Keratinocyte (primary cell): ENCODE measurements around the gene PSAP. TPM values are rescaled to one million over a fixed set of nuclear protein-coding genes. Genes with fewer than 3 reads are reported as not detected.

Experiments used
- DNase-seq: peaks from one replicate; pipeline ENCODE4 v3.0.0-alpha.2; 2011; ENCODE audit warnings: low read depth, missing footprints, low spot score
- FAIRE-seq: peaks from 2 replicates; lab custom pipeline; 2011; peaks lifted over from hg19 to GRCh38; lab: Jason Lieb, UNC
- H2AFZ ChIP-seq: 2 replicates; pipeline ENCODE4 v1.6.0; 2012; ENCODE audit warnings: low read length, control low read depth, inconsistent platforms; ENCODE audit not compliant: control insufficient read depth
- H3K27ac ChIP-seq: 2 replicates; pipeline ENCODE4 v1.5.1; 2011; ENCODE audit warnings: low read length; ENCODE audit not compliant: control insufficient read depth, insufficient read depth
- H3K27me3 ChIP-seq: 3 replicates; pipeline ENCODE4 v1.6.0; 2011; ENCODE audit warnings: low read length; ENCODE audit not compliant: control insufficient read depth, insufficient read depth; ENCODE audit errors: extremely low read depth
- H3K36me3 ChIP-seq, 2 experiments: 2 replicates in 1 of 2; 3 replicates in 1 of 2; pipeline ENCODE4 v1.5.1; 2011; ENCODE audit warnings: low read length in 2 of 2, mild to moderate bottlenecking in 1 of 2; ENCODE audit not compliant: control insufficient read depth in 2 of 2, insufficient read depth in 2 of 2; ENCODE audit errors: extremely low read depth in 1 of 2
- H3K4me1 ChIP-seq: 3 replicates; pipeline ENCODE4 v1.5.1; 2011; ENCODE audit warnings: low read length; ENCODE audit not compliant: control insufficient read depth, insufficient read depth; ENCODE audit errors: extremely low read depth
- H3K4me2 ChIP-seq: 3 replicates; pipeline ENCODE4 v1.6.0; 2011; ENCODE audit warnings: low read depth, low read length; ENCODE audit not compliant: control insufficient read depth, insufficient read depth; ENCODE audit errors: extremely low read depth
- H3K4me3 ChIP-seq, 3 experiments: fragments of 200-600 bp in 1 of 3; sonication (generic) in 1 of 3; 2 replicates in 2 of 3; 3 replicates in 1 of 3; pipeline ENCODE4 v1.5.1; 2011 to 2016; ENCODE audit warnings: low read length in 3 of 3, mild to moderate bottlenecking in 3 of 3, control low read depth in 2 of 3, inconsistent platforms in 1 of 3, low read depth in 1 of 3, mixed read lengths in 1 of 3, mixed run types in 1 of 3, moderate library complexity in 1 of 3; ENCODE audit not compliant: control insufficient read depth in 2 of 3, insufficient read depth in 2 of 3; ENCODE audit errors: extremely low read depth in 1 of 3
- H3K79me2 ChIP-seq: 2 replicates; pipeline ENCODE4 v1.6.0; 2012; ENCODE audit warnings: low read length; ENCODE audit not compliant: control insufficient read depth, insufficient read depth
- H3K9ac ChIP-seq: 3 replicates; pipeline ENCODE4 v1.6.0; 2011; ENCODE audit warnings: low read length; ENCODE audit not compliant: control insufficient read depth, insufficient read depth; ENCODE audit errors: extremely low read depth
- H3K9me1 ChIP-seq: 3 replicates; pipeline ENCODE4 v1.6.0; 2011; ENCODE audit warnings: low read length; ENCODE audit not compliant: control insufficient read depth, insufficient read depth; ENCODE audit errors: extremely low read depth
- H3K9me3 ChIP-seq: 2 replicates; pipeline ENCODE4 v1.5.1; 2012; ENCODE audit warnings: low read depth, low read length; ENCODE audit not compliant: control insufficient read depth
- H4K20me1 ChIP-seq: 3 replicates; pipeline ENCODE4 v1.6.0; 2011; ENCODE audit warnings: low read length; ENCODE audit not compliant: control insufficient read depth, insufficient read depth; ENCODE audit errors: extremely low read depth
- EZH2 ChIP-seq: IDR thresholded peaks from one replicate; pipeline ENCODE4 v1.6.1; 2012; ENCODE audit warnings: inconsistent platforms, mild to moderate bottlenecking, low read length, moderate library complexity
- dilution Hi-C: fragments of 300-500 bp; cut with MboI; formaldehyde crosslinking; loops from one replicate; pipeline ENCODE4 v1.7.0; 2020; ENCODE audit warnings: low sequenced_read_pairs; ENCODE audit not compliant: extremely low pct_ligation_motif_present
- polyA plus RNA-seq, 5 experiments: library from polyadenylated mRNA; depleted of rRNA in 3 of 5; stranded (reverse) in 3 of 5; stranded (forward) in 1 of 5; unstranded in 1 of 5; fragments of >200 nt; gene quantifications; 1 replicate in 1 of 5; 2 replicates in 3 of 5; 3 replicates in 1 of 5; pipeline versions ENCODE4 v1.2.1 to v1.2.3, GENCODE V29; 2011 to 2012; ENCODE audit warnings: missing spikeins in 2 of 5, low read depth in 1 of 5, low replicate concordance in 1 of 5
- TF ChIP-seq, protein P1 (sequence below), 3 experiments: IDR thresholded peaks in 1 of 3; conservative IDR thresholded peaks in 1 of 3; optimal IDR thresholded peaks in 1 of 3; 2 replicates in 2 of 3; 3 replicates in 1 of 3; pipeline versions ENCODE3 to v1.5.1; 2011; ENCODE audit warnings: low read length in 3 of 3, mild to moderate bottlenecking in 3 of 3, moderate library complexity in 2 of 3, control low read depth in 1 of 3, inconsistent platforms in 1 of 3; ENCODE audit not compliant: insufficient read depth in 2 of 3; ENCODE audit errors: extremely low read depth in 1 of 3

Gene PSAP
- polyA plus RNA-seq, 1 donor (not counting 4 experiments of a cell fraction or from before 2014, with no cell fraction given) = 1,075 TPM

DNA sequence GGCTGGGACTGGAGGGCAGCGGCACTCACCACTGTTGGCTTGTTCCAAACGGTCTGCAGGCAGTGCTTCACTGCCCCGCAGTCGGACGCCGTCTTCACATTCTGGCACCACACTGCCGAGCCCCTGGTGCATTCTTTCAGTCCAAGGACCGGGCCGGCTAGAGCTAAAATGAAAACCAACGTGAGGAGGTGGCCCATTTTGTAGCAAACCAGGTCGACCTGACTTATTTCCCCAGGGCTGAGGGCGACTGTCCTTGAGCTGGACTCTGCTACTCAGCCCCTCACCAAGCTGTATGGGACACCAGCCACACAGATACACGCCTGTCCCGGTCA, 16.7 kb downstream of the PSAP start:
- no peaks in the 10 kb centered on the region for H3K27me3 ChIP-seq
- dilution Hi-C loops = no loop called here
- H4K20me1 ChIP-seq = peaks cover 7% of the 10 kb centered on the region
- no peak overlapping the region for H3K9ac ChIP-seq
- peaks cover 42% of the 10 kb centered on the region for H3K4me1 ChIP-seq
- H2AFZ ChIP-seq = no peak overlapping the region
- H3K27ac ChIP-seq = no peak overlapping the region
- DNase-seq = no peak
- H3K9me1 ChIP-seq = peaks cover 4% of the 10 kb centered on the region
- H3K36me3 ChIP-seq = peaks cover 29 to 43% of the 10 kb centered on the region in 2 experiments
- no peak overlapping the region for H3K4me3 ChIP-seq
- H3K79me2 ChIP-seq = peaks cover 59% of the 10 kb centered on the region
- no peak for FAIRE-seq
- TF ChIP-seq EZH2 = no peak
- TF ChIP-seq, protein P1, sequence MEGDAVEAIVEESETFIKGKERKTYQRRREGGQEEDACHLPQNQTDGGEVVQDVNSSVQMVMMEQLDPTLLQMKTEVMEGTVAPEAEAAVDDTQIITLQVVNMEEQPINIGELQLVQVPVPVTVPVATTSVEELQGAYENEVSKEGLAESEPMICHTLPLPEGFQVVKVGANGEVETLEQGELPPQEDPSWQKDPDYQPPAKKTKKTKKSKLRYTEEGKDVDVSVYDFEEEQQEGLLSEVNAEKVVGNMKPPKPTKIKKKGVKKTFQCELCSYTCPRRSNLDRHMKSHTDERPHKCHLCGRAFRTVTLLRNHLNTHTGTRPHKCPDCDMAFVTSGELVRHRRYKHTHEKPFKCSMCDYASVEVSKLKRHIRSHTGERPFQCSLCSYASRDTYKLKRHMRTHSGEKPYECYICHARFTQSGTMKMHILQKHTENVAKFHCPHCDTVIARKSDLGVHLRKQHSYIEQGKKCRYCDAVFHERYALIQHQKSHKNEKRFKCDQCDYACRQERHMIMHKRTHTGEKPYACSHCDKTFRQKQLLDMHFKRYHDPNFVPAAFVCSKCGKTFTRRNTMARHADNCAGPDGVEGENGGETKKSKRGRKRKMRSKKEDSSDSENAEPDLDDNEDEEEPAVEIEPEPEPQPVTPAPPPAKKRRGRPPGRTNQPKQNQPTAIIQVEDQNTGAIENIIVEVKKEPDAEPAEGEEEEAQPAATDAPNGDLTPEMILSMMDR (optimal IDR thresholded peaks at IDR 0.05 in 1 of 3, IDR thresholded peaks at IDR 0.05 in 1 of 3, conservative IDR thresholded peaks at IDR 0.05 in 1 of 3; ENCODE audit: extremely low read depth in 1 of 3, insufficient read depth in 2 of 3, low read length in 3 of 3) = no peak
- H3K9me3 ChIP-seq = no peaks in the 10 kb centered on the region
- no peak overlapping the region for H3K4me2 ChIP-seq

- Histone ChIP-seq H3K36me3 (peaks cover 32 to 48% of the 10 kb centered on the region in 2 experiments), H2AFZ (no peak overlapping the region), H3K9ac (no peak overlapping the region), H3K79me2 (peaks cover 59% of the 10 kb centered on the region), H3K4me2 (no peak overlapping the region), H3K27me3 (no peaks in the 10 kb centered on the region), H4K20me1 (peaks cover 7% of the 10 kb centered on the region), H3K9me3 (no peaks in the 10 kb centered on the region), H3K27ac (no peak overlapping the region), H3K4me3 (no peak overlapping the region), H3K4me1 (peaks cover 37% of the 10 kb centered on the region), H3K9me1 (peaks cover 4% of the 10 kb centered on the region)
- DNase-seq (no peak), FAIRE-seq (no peak)
- dilution Hi-C loops = no loop called here
- no peak for TF ChIP-seq EZH2
- TF ChIP-seq, protein P1 (optimal IDR thresholded peaks at IDR 0.05 in 1 of 3, IDR thresholded peaks at IDR 0.05 in 1 of 3, conservative IDR thresholded peaks at IDR 0.05 in 1 of 3; ENCODE audit: extremely low read depth in 1 of 3, insufficient read depth in 2 of 3, low read length in 3 of 3) = no peak
Measured at GRCh38 chr10:71833451-71834342, 17.4 kb downstream of the PSAP start.
